Activated CD4-positive, alpha-beta T cell treated with anti-CD3 and anti-CD28 coated beads for 36 hours (primary cell): ENCODE measurements around the gene TMEM163. TPM values are rescaled to one million over a fixed set of nuclear protein-coding genes. Genes with fewer than 3 reads are reported as not detected.
"Not testable (repeated sequence)": the region's sequence is repeated elsewhere in the genome, so short reads cannot be mapped to it uniquely, and the experiment has no call there.

Experiments used
- ATAC-seq: fragments of 200-7000 bp; cut with Tn5 transposase; one replicate; pipeline ENCODE4 v1.10.0; 2021; ENCODE audit warnings: mild to moderate bottlenecking, moderate library complexity
- CTCF ChIA-PET: fragments of 350-600 bp; sonication (Branson Sonifier 250); formaldehyde crosslinking; loops from one replicate; lab custom pipeline; 2021; ENCODE audit warnings: antibody characterized with exemption; lab: Charles Lee
- POLR2A ChIA-PET: fragments of 350-600 bp; sonication (Branson Sonifier 250); formaldehyde crosslinking; loops from one replicate; lab custom pipeline; 2021; ENCODE audit warnings: antibody characterized with exemption, inconsistent platforms; lab: Charles Lee
- DNase-seq: peaks from one replicate; pipeline ENCODE4 v3.0.0-alpha.2; 2020
- H3K27ac Mint-ChIP-seq: one replicate; pipeline ENCODE4 v1.8.0; 2021; ENCODE audit warnings: mixed read lengths
- H3K27me3 Mint-ChIP-seq: one replicate; pipeline ENCODE4 v1.8.0; 2021; ENCODE audit warnings: mixed read lengths
- H3K36me3 Mint-ChIP-seq: one replicate; pipeline ENCODE4 v1.8.0; 2021; ENCODE audit warnings: low read depth, mixed read lengths
- H3K4me1 Mint-ChIP-seq: one replicate; pipeline ENCODE4 v1.8.0; 2021; ENCODE audit warnings: mixed read lengths
- H3K4me3 Mint-ChIP-seq: one replicate; pipeline ENCODE4 v1.8.0; 2021; ENCODE audit warnings: mild to moderate bottlenecking, moderate library complexity, mixed read lengths
- H3K9me3 Mint-ChIP-seq: one replicate; pipeline ENCODE4 v1.8.0; 2021; ENCODE audit warnings: low read depth, mixed read lengths
- intact Hi-C, 2 experiments: fragments of 100-400 bp; cut with DNase I in 1 of 2; cut with micrococcal nuclease in 1 of 2; formaldehyde crosslinking; loops; one replicate each; pipeline versions ENCODE4 v1.14.2 to v1.15.1; 2022 to 2024; cut with DNase I, micrococcal nuclease
- total RNA-seq, 2 experiments: library from RNA; stranded (reverse); gene quantifications; one replicate each; pipeline ENCODE4 v1.2.3, GENCODE V29; 2021

TMEM163 gene
- total RNA-seq, 2 experiments from 2014 or later, result 0.11 TPM; not detected in 1

- DNase-seq, result no peak
- H3K36me3 Mint-ChIP-seq, result no peaks in the 10 kb centered on the region
- intact Hi-C loops, result no loop called here
- no peaks in the 10 kb centered on the region for H3K27me3 Mint-ChIP-seq
- CTCF ChIA-PET, result no interaction called here
- H3K27ac Mint-ChIP-seq, result no peak overlapping the region
- H3K4me3 Mint-ChIP-seq, result no peak overlapping the region
- POLR2A ChIA-PET, result no interaction called here
- no peak for ATAC-seq
- H3K4me1 Mint-ChIP-seq, result no peaks in the 10 kb centered on the region
- H3K9me3 Mint-ChIP-seq, result no peaks in the 10 kb centered on the region
These were observed 205.4 kb downstream of the TMEM163 start for GRCh38 chr2:134513465-134513804.

- peaks cover 4% of the 10 kb centered on the region for H3K4me1 Mint-ChIP-seq
- POLR2A ChIA-PET, result no interaction called here
- CTCF ChIA-PET, result no interaction called here
- ATAC-seq (no peak), DNase-seq (no peak)
- intact Hi-C loops, result no loop called here
- H3K4me3 Mint-ChIP-seq, result no peak overlapping the region
- no peaks in the 10 kb centered on the region for H3K27me3 Mint-ChIP-seq
- H3K27ac Mint-ChIP-seq, result no peak overlapping the region
- no peaks in the 10 kb centered on the region for H3K36me3 Mint-ChIP-seq
- no peaks in the 10 kb centered on the region for H3K9me3 Mint-ChIP-seq
These were observed 205.9 kb downstream of the TMEM163 start for GRCh38 chr2:134512734-134513464.

- peaks cover 5% of the 10 kb centered on the region for H3K4me1 Mint-ChIP-seq
- ChIA-PET POLR2A (no interaction called here), CTCF (no interaction called here)
- H3K27me3 Mint-ChIP-seq, result peaks cover 2% of the 10 kb centered on the region
- no peaks in the 10 kb centered on the region for H3K9me3 Mint-ChIP-seq
- DNase-seq, result no peak
- intact Hi-C loops, result no loop called here
- no peaks in the 10 kb centered on the region for H3K36me3 Mint-ChIP-seq
- no peak overlapping the region for H3K4me3 Mint-ChIP-seq
- ATAC-seq, result no peak
- no peak overlapping the region for H3K27ac Mint-ChIP-seq
These were observed 210.4 kb downstream of the TMEM163 start for GRCh38 chr2:134508391-134508790.

- no peak overlapping the region for H3K4me3 Mint-ChIP-seq
- H3K27me3 Mint-ChIP-seq, result peaks cover 2% of the 10 kb centered on the region
- intact Hi-C loops, result no loop called here
- no peak for ATAC-seq
- H3K36me3 Mint-ChIP-seq, result no peaks in the 10 kb centered on the region
- no peak overlapping the region for H3K27ac Mint-ChIP-seq
- ChIA-PET POLR2A (no interaction called here), CTCF (no interaction called here)
- H3K9me3 Mint-ChIP-seq, result no peaks in the 10 kb centered on the region
- peaks cover 5% of the 10 kb centered on the region for H3K4me1 Mint-ChIP-seq
- no peak for DNase-seq
These were observed 211.1 kb downstream of the TMEM163 start for GRCh38 chr2:134507697-134508096.

- H3K9me3 Mint-ChIP-seq, intact Hi-C loops, H3K27ac Mint-ChIP-seq, H3K4me1 Mint-ChIP-seq, ATAC-seq, DNase-seq, H3K4me3 Mint-ChIP-seq, POLR2A ChIA-PET, H3K27me3 Mint-ChIP-seq, H3K36me3 Mint-ChIP-seq: not testable (repeated sequence)
- CTCF ChIA-PET, result interaction anchor here (0.7 kb wide), 1 partner anchor 56 kb away, joined by 3 read pairs; no protein-coding TSS in a partner anchor
These were observed 211.6 kb downstream of the TMEM163 start for GRCh38 chr2:134507159-134507558.

- CTCF ChIA-PET, result no interaction called here
- Mint-ChIP-seq H3K36me3 (no peaks in the 10 kb centered on the region), H3K9me3 (no peaks in the 10 kb centered on the region), H3K4me1 (peaks cover 5% of the 10 kb centered on the region), H3K4me3 (no peak overlapping the region), H3K27me3 (peaks cover 2% of the 10 kb centered on the region), H3K27ac (no peak overlapping the region)
- no peak for ATAC-seq
- DNase-seq, result no peak
- POLR2A ChIA-PET, result no interaction called here
- intact Hi-C loops, result no loop called here
These were observed 213.4 kb downstream of the TMEM163 start for GRCh38 chr2:134505446-134505845.

- ChIA-PET CTCF (no interaction called here), POLR2A (no interaction called here)
- Mint-ChIP-seq H3K36me3 (no peaks in the 10 kb centered on the region), H3K4me3 (no peak overlapping the region), H3K4me1 (peaks cover 5% of the 10 kb centered on the region), H3K27me3 (peaks cover 2% of the 10 kb centered on the region), H3K9me3 (no peaks in the 10 kb centered on the region), H3K27ac (no peak overlapping the region)
- intact Hi-C loops, result no loop called here
- ATAC-seq (no peak), DNase-seq (no peak)
These were observed 214.0 kb downstream of the TMEM163 start for GRCh38 chr2:134504586-134505336.

GRCh38 chr2:134502104-134502503 lies 216.7 kb downstream of the TMEM163 start:
- no peaks in the 10 kb centered on the region for H3K36me3 Mint-ChIP-seq
- DNase-seq, result no peak

GRCh38 chr2:134501476-134502091 lies 217.2 kb downstream of the TMEM163 start:
- CTCF ChIA-PET, result interaction anchor here (1.1 kb wide), 1 partner anchor 50 kb away, joined by 3 read pairs; no protein-coding TSS in a partner anchor
- Mint-ChIP-seq H3K4me1 (no peaks in the 10 kb centered on the region), H3K36me3 (no peaks in the 10 kb centered on the region), H3K27ac (no peak overlapping the region), H3K27me3 (peaks cover 2% of the 10 kb centered on the region), H3K9me3 (no peaks in the 10 kb centered on the region), H3K4me3 (no peak overlapping the region)
- POLR2A ChIA-PET, result no interaction called here
- no peak for DNase-seq
- intact Hi-C loops, result no loop called here
- no peak for ATAC-seq

More at GRCh38 chr2:134502104-134502503, 216.7 kb downstream of the TMEM163 start:
- intact Hi-C loops, result no loop called here
- ATAC-seq, result no peak
- H3K9me3 Mint-ChIP-seq, result no peaks in the 10 kb centered on the region
- no peak overlapping the region for H3K4me3 Mint-ChIP-seq
- H3K27me3 Mint-ChIP-seq, result peaks cover 2% of the 10 kb centered on the region
- ChIA-PET CTCF (no interaction called here), POLR2A (no interaction called here)
- H3K27ac Mint-ChIP-seq, result no peak overlapping the region
- H3K4me1 Mint-ChIP-seq, result no peaks in the 10 kb centered on the region

- Mint-ChIP-seq H3K9me3 (no peaks in the 10 kb centered on the region), H3K4me3 (no peak overlapping the region), H3K27ac (no peak overlapping the region), H3K27me3 (peaks cover 2% of the 10 kb centered on the region), H3K36me3 (no peaks in the 10 kb centered on the region), H3K4me1 (no peaks in the 10 kb centered on the region)
- ATAC-seq, result no peak
- ChIA-PET CTCF (interaction anchor here (1.1 kb wide), 1 partner anchor 49 kb away, joined by 3 read pairs; no protein-coding TSS in a partner anchor), POLR2A (no interaction called here)
- intact Hi-C loops, result no loop called here
- no peak for DNase-seq
These were observed 218.4 kb downstream of the TMEM163 start for GRCh38 chr2:134500211-134500935.

- ATAC-seq, result no peak
- Mint-ChIP-seq H3K27me3 (peaks cover 2% of the 10 kb centered on the region), H3K9me3 (no peaks in the 10 kb centered on the region), H3K4me1 (no peaks in the 10 kb centered on the region), H3K27ac (no peak overlapping the region), H3K4me3 (no peak overlapping the region), H3K36me3 (no peaks in the 10 kb centered on the region)
- POLR2A ChIA-PET, result no interaction called here
- CTCF ChIA-PET, result no interaction called here
- intact Hi-C loops, result no loop called here
- no peak for DNase-seq
These were observed 219.4 kb downstream of the TMEM163 start for GRCh38 chr2:134499307-134499926.
